WTC11 (cell line): ENCODE results near the gene CDCA8.

Source experiments
- TCF7 ChIP-seq: sonication (generic); formaldehyde crosslinking; IDR thresholded peaks from 2 replicates; pipeline ENCODE4 v1.8.0; 2022; ENCODE audit warnings: mild to moderate bottlenecking, low read depth, missing genetic modification reagents, moderate library complexity
- USF1 ChIP-seq: sonication (generic); formaldehyde crosslinking; IDR thresholded peaks from 2 replicates; pipeline ENCODE4 v1.8.0; 2022; ENCODE audit warnings: mild to moderate bottlenecking, missing genetic modification reagents
- TF ChIP-seq, protein P1 (sequence below): sonication (generic); formaldehyde crosslinking; IDR thresholded peaks from 2 replicates; pipeline ENCODE4 v1.8.0; 2023; ENCODE audit warnings: missing genetic modification reagents, mild to moderate bottlenecking, borderline replicate concordance
- TF ChIP-seq, protein P2 (sequence below): sonication (generic); formaldehyde crosslinking; IDR thresholded peaks from 2 replicates; pipeline ENCODE4 v1.8.1; 2023; ENCODE audit warnings: mild to moderate bottlenecking, missing genetic modification reagents, moderate library complexity
- TF ChIP-seq, protein P3 (sequence below): fragments of 200-600 bp; IDR thresholded peaks from 2 replicates; pipeline ENCODE4 v1.8.0; 2022; ENCODE audit warnings: antibody characterized with exemption

DNA sequence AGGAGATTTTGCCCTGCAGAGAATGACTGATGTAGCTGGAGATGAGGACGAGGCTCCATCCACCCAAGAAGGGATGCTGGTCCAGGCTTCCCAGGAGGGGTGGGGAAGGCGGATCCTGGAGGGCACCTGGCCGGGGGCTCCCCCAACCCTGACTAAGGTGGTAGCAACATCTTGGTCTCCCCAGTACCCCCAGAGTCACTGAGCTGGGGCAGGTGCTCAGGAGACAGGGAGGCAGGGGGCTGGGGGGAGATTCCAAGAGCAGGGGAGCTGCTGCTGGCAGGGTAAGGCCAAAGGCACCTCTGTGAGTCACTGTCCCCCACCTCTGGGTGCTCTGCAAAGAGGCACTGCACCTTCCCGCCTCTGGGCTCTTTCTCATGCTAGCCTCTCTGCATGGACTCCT is 24.0 kb downstream of the CDCA8 start:
- TF ChIP-seq, protein P1, sequence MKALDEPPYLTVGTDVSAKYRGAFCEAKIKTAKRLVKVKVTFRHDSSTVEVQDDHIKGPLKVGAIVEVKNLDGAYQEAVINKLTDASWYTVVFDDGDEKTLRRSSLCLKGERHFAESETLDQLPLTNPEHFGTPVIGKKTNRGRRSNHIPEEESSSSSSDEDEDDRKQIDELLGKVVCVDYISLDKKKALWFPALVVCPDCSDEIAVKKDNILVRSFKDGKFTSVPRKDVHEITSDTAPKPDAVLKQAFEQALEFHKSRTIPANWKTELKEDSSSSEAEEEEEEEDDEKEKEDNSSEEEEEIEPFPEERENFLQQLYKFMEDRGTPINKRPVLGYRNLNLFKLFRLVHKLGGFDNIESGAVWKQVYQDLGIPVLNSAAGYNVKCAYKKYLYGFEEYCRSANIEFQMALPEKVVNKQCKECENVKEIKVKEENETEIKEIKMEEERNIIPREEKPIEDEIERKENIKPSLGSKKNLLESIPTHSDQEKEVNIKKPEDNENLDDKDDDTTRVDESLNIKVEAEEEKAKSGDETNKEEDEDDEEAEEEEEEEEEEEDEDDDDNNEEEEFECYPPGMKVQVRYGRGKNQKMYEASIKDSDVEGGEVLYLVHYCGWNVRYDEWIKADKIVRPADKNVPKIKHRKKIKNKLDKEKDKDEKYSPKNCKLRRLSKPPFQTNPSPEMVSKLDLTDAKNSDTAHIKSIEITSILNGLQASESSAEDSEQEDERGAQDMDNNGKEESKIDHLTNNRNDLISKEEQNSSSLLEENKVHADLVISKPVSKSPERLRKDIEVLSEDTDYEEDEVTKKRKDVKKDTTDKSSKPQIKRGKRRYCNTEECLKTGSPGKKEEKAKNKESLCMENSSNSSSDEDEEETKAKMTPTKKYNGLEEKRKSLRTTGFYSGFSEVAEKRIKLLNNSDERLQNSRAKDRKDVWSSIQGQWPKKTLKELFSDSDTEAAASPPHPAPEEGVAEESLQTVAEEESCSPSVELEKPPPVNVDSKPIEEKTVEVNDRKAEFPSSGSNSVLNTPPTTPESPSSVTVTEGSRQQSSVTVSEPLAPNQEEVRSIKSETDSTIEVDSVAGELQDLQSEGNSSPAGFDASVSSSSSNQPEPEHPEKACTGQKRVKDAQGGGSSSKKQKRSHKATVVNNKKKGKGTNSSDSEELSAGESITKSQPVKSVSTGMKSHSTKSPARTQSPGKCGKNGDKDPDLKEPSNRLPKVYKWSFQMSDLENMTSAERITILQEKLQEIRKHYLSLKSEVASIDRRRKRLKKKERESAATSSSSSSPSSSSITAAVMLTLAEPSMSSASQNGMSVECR (CRISPR knock-in tag), result no peak
- no peak for TF ChIP-seq TCF7 (CRISPR knock-in tag)
- TF ChIP-seq, protein P2, sequence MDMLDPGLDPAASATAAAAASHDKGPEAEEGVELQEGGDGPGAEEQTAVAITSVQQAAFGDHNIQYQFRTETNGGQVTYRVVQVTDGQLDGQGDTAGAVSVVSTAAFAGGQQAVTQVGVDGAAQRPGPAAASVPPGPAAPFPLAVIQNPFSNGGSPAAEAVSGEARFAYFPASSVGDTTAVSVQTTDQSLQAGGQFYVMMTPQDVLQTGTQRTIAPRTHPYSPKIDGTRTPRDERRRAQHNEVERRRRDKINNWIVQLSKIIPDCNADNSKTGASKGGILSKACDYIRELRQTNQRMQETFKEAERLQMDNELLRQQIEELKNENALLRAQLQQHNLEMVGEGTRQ (CRISPR knock-in tag), result no peak
- TF ChIP-seq, protein P3, sequence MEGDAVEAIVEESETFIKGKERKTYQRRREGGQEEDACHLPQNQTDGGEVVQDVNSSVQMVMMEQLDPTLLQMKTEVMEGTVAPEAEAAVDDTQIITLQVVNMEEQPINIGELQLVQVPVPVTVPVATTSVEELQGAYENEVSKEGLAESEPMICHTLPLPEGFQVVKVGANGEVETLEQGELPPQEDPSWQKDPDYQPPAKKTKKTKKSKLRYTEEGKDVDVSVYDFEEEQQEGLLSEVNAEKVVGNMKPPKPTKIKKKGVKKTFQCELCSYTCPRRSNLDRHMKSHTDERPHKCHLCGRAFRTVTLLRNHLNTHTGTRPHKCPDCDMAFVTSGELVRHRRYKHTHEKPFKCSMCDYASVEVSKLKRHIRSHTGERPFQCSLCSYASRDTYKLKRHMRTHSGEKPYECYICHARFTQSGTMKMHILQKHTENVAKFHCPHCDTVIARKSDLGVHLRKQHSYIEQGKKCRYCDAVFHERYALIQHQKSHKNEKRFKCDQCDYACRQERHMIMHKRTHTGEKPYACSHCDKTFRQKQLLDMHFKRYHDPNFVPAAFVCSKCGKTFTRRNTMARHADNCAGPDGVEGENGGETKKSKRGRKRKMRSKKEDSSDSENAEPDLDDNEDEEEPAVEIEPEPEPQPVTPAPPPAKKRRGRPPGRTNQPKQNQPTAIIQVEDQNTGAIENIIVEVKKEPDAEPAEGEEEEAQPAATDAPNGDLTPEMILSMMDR, result no peak
- no peak for TF ChIP-seq USF1 (CRISPR knock-in tag)
